Measurements from ENCODE around the gene TMEM255B. TPM values are rescaled to one million over a fixed set of nuclear protein-coding genes. Genes with fewer than 3 reads are reported as not detected.

TMEM255B gene
- total RNA-seq, 1 donor from 2014 or later: 321 TPM

GRCh38 chr13:113855012-113855921 is 96.2 kb downstream of the TMEM255B start:
- no peak for TF ChIP-seq CTCF (IDR thresholded peaks at IDR 0.05; ENCODE audit: unreplicated experiment)
- Mint-ChIP-seq H3K4me1 (ENCODE audit: unreplicated experiment) (peaks cover 27% of the 10 kb centered on the region), H3K36me3 (ENCODE audit: low read depth, unreplicated experiment) (peaks cover 4% of the 10 kb centered on the region), H3K9me3 (ENCODE audit: unreplicated experiment) (no peaks in the 10 kb centered on the region), H3K27ac (ENCODE audit: unreplicated experiment) (no peak overlapping the region), H3K27me3 (ENCODE audit: unreplicated experiment) (peaks cover 7% of the 10 kb centered on the region), H3K4me3 (ENCODE audit: unreplicated experiment) (no peak overlapping the region)
- DNase-seq (ENCODE audit: low spot score): no peak

- TF ChIP-seq CTCF (IDR thresholded peaks at IDR 0.05; ENCODE audit: unreplicated experiment): no peak
- Mint-ChIP-seq H3K4me3 (ENCODE audit: unreplicated experiment) (no peak overlapping the region), H3K4me1 (ENCODE audit: unreplicated experiment) (peaks cover 34% of the 10 kb centered on the region), H3K9me3 (ENCODE audit: unreplicated experiment) (no peaks in the 10 kb centered on the region), H3K27ac (ENCODE audit: unreplicated experiment) (no peak overlapping the region), H3K36me3 (ENCODE audit: low read depth, unreplicated experiment) (peaks cover 6% of the 10 kb centered on the region), H3K27me3 (ENCODE audit: unreplicated experiment) (peaks cover 7% of the 10 kb centered on the region)
- no peak for DNase-seq (ENCODE audit: low spot score)
These were observed 97.1 kb downstream of the TMEM255B start for GRCh38 chr13:113855931-113856715.

GRCh38 chr13:113856716-113857065 is 97.7 kb downstream of the TMEM255B start:
- DNase-seq (ENCODE audit: low spot score): no peak
- Mint-ChIP-seq H3K4me1 (ENCODE audit: unreplicated experiment) (peaks cover 34% of the 10 kb centered on the region), H3K36me3 (ENCODE audit: low read depth, unreplicated experiment) (peaks cover 6% of the 10 kb centered on the region), H3K27ac (ENCODE audit: unreplicated experiment) (no peak overlapping the region), H3K4me3 (ENCODE audit: unreplicated experiment) (no peak overlapping the region), H3K27me3 (ENCODE audit: unreplicated experiment) (peaks cover 9% of the 10 kb centered on the region), H3K9me3 (ENCODE audit: unreplicated experiment) (no peaks in the 10 kb centered on the region)
- no peak for TF ChIP-seq CTCF (IDR thresholded peaks at IDR 0.05; ENCODE audit: unreplicated experiment)

GRCh38 chr13:113857531-113858195 is 98.6 kb downstream of the TMEM255B start:
- H3K36me3 Mint-ChIP-seq (ENCODE audit: low read depth, unreplicated experiment): peaks cover 6% of the 10 kb centered on the region
- H3K4me1 Mint-ChIP-seq (ENCODE audit: unreplicated experiment): peaks cover 39% of the 10 kb centered on the region
- H3K4me3 Mint-ChIP-seq (ENCODE audit: unreplicated experiment): no peak overlapping the region
- no peak overlapping the region for H3K27ac Mint-ChIP-seq (ENCODE audit: unreplicated experiment)
- peaks cover 11% of the 10 kb centered on the region for H3K27me3 Mint-ChIP-seq (ENCODE audit: unreplicated experiment)
- no peak for TF ChIP-seq CTCF (IDR thresholded peaks at IDR 0.05; ENCODE audit: unreplicated experiment)
- no peak for DNase-seq (ENCODE audit: low spot score)
- no peaks in the 10 kb centered on the region for H3K9me3 Mint-ChIP-seq (ENCODE audit: unreplicated experiment)
